VCaP (cell line): ENCODE data around the gene VSTM2L.
A peak's percentile ranks its signal among the peaks of the same experiment; 100 is the strongest.

ENCODE experiments used
- H3K27ac ChIP-seq: fragments of 450-650 bp; 2 replicates; pipeline ENCODE4 v1.5.1; 2017
- CTCF ChIP-seq: fragments of 450-650 bp; conservative IDR thresholded peaks from 2 replicates; pipeline ENCODE4 v1.5.1; 2017; ENCODE audit warnings: mild to moderate bottlenecking, moderate library complexity

Gene VSTM2L

GRCh38 chr20:37986044-37986858 lies 83.3 kb downstream of the VSTM2L start:
- TF ChIP-seq CTCF = no peak
- peak overlapping the region; percentile 87 for H3K27ac ChIP-seq

- peak overlapping the region; percentile 87 for H3K27ac ChIP-seq
- no peak for TF ChIP-seq CTCF
Measured at GRCh38 chr20:37986873-37987601, 84.1 kb downstream of the VSTM2L start.

GRCh38 chr20:37987602-37988290 lies 84.8 kb downstream of the VSTM2L start:
- peak overlapping the region; percentile 87 for H3K27ac ChIP-seq
- no peak for TF ChIP-seq CTCF

- no peak for TF ChIP-seq CTCF
- peak overlapping the region; percentile 87 for H3K27ac ChIP-seq
Measured at GRCh38 chr20:37988306-37988954, 85.5 kb downstream of the VSTM2L start.

- no peak for TF ChIP-seq CTCF
- peak overlapping the region; percentile 87 for H3K27ac ChIP-seq
Measured at GRCh38 chr20:37989601-37990295, 86.8 kb downstream of the VSTM2L start.

- H3K27ac ChIP-seq = peak overlapping the region; percentile 87
- no peak for TF ChIP-seq CTCF
Measured at GRCh38 chr20:37990571-37991151, 87.7 kb downstream of the VSTM2L start.
